GM18861 (cell line): Measurements from ENCODE around the gene TFAP2E.

Experiments
- ATAC-seq: cut with Tn5 transposase; IDR thresholded peaks from one replicate; pipeline ENCODE4 v1.9.1; 2021; ENCODE audit not compliant: unreplicated experiment

The TFAP2E gene

DNA sequence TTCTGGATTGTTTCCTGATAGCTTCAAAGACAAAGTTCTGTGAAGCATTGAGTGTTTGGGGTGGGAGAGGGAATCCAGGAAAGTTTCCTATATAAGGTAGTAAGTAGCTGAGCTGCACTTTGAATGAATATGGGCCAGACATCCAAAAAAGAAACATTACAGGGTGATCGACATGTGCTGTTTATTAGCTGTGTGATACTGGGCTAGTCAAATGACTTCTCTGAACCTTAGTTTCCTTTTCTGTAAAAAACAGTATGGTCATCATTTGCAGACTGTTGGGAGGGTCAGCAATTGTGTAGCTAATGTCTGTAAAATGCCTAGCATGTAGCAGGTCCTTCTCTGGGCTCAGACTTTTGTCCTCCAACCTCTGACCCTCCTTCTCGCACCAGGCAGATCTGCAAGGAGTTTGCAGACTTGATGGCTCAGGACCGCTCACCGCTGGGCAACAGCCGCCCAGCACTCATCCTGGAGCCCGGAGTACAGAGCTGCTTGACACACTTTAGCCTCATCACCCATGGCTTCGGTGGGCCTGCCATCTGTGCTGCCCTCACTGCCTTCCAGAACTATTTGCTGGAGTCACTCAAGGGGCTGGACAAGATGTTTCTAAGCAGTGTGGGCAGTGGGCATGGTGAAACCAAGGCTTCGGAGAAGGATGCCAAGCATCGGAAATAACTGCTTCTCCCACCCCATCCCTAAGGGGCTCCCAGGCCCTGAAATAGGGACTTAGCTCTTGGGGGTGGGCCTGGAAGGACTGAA, 21.1 kb downstream of the TFAP2E start:
- ATAC-seq: no peak

DNA sequence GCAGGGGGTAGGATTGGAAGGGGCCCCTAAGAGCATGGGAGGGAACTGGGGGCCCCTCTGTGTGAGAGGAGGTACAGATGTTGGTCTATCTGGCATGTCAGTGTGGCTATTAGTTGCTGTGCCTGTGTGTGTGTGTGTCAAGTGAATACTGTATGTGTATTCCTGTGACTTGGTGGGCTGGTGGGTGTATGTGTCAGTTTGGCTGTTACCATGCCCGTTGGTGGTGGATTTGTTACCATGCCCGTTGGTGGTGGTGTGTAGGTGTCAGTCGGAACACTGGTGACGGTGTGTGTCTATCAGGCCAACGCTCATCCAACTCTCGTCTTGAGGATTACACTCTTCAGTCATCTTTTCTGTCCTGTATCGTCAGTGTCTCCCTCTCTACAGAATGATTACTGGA, 22.6 kb downstream of the TFAP2E start:
- ATAC-seq: no peak

- ATAC-seq: no peak
Observed at GRCh38 chr1:35597870-35598269, 24.8 kb downstream of the TFAP2E start.

DNA sequence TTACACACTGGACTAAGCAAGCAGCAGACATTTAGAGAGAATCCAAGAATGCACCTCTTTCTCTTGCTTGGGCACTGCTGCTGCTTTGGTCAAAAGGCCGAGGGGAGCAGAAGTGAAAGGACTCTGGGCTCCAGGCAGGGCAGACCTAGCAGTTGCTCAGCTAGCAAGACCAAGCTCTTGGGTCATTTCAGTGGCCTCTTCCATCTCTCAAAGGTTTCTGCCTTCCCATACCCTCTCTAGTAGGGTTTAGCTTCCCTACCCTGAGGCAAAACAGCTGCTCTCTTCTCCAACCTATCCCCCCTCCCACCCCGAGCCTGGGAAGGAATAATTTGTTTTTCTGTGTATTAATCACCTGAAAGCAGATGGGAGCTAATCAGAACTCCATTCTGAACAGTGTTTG, 25.8 kb downstream of the TFAP2E start:
- ATAC-seq: no peak

DNA sequence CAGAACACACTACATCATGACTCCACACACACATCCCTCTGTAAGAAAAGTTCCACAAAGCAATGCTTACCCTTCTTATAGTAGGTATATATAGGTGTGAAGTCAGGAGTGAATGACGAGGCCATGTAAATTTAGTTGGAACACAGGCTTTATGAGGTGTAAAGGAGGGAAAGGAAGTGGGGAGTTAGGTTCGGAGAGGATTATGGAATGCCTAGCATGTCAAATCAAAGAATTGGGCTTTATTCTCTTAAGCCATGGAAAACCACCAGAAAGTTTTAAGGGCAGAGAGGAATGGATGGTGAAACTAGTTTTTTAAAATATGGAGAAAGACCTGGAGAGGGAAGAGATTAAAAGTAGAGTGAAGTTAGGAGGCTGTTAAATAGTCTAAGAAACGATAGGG, 26.3 kb downstream of the TFAP2E start:
- no peak for ATAC-seq

- ATAC-seq: no peak
Observed at GRCh38 chr1:35600593-35600992, 27.5 kb downstream of the TFAP2E start.

DNA sequence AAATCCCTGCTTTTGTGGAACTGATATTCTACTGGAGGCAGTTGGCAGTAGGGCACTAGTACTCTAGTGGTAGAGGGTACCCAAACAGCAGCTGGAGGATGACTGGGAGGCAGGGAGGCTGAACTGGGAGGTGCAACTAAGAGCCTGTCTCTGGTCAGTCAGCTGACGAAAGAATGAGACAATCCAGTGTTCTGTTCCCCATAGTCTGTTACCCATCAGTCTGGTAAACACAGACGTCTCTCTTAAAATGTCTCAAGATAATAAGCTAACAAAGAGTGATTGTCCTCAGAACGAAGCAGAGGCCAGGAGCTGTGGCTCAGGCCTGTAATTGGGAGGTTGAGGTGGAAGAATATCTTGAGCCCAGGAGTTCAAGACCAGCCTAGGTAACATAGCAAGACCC, 30.4 kb downstream of the TFAP2E start:
- no peak for ATAC-seq

DNA sequence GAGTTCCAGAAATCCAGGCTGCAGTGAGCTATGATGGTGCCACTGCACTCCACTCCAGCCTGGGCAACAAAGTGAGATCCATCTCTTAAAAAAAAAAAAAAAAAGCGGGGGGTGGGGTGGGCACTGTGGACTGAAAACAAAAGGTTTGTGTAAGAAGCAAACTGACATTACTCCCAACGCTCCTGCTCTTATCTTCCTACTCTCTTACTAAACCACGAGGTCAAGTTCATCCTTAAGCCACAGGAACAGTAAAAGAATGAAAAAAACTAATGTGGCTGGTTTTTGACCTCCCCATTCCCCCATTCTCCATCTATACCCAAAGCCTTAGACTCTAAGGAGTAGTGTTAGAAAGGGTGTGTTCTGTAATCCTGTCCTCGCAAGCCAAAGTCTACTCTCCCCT, 30.8 kb downstream of the TFAP2E start:
- ATAC-seq: no peak

DNA sequence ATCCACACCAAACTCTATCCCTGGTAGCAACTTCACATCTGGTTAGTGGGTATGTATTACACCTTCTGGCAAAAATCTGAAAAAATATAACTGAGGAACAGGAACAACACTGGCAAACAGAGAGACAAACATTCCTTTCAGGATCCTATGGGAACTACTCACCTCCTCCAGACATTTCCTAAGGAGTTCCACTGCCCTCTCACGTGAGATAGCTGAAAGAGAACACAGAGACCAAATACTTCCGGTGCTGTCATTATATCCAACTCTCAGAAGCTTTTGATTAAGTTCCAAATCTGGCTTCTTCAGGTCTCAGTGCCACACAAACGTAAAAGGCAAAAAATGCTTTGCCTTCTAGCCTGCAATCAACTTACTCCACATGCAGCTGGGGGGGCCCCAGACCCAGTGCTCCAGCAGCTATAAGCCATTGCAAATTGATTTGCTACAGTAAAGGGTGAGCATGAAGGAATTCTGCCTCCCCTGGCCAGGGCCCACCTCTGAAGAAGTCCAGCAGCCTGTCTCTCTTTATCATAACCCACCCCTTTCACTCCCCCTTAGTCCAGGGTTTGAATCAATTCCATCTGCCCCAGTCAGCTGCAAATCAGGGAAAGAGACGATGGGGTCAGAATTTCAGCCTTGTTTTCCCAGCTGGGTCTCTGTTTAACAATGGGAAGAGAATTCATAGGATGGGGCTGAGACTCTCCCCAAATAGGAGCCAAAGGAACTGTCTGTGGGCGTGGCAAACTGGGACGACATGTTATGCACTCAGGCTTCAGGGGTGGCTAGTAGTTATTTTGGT, 32.2 kb downstream of the TFAP2E start:
- ATAC-seq: no peak

GRCh38 chr1:35605867-35606182, 32.7 kb downstream of the TFAP2E start:
- no peak for ATAC-seq

DNA sequence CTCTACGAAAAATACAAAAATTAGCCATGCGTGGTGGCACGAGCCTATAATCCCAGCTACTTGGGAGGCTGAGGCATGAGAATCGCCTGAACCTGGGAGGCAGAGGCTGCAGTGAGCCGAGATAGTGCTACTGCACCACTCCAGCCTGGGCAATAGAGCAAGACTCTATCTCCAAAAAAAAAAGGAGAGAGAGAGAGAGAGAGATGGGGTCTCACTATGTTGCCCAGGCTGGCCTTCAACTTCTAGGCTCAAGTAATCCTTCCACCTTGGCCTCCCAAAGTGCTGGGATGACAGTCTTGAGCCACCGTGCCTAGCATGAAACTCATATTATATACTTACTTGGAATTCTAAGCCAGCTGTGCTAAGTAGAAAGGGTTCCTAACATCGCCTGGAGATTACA, 38.5 kb downstream of the TFAP2E start:
- no peak for ATAC-seq

- ATAC-seq: no peak
Observed at GRCh38 chr1:35615440-35615839, 42.3 kb downstream of the TFAP2E start.

GRCh38 chr1:35619237-35620121, 46.4 kb downstream of the TFAP2E start:
- no peak for ATAC-seq

DNA sequence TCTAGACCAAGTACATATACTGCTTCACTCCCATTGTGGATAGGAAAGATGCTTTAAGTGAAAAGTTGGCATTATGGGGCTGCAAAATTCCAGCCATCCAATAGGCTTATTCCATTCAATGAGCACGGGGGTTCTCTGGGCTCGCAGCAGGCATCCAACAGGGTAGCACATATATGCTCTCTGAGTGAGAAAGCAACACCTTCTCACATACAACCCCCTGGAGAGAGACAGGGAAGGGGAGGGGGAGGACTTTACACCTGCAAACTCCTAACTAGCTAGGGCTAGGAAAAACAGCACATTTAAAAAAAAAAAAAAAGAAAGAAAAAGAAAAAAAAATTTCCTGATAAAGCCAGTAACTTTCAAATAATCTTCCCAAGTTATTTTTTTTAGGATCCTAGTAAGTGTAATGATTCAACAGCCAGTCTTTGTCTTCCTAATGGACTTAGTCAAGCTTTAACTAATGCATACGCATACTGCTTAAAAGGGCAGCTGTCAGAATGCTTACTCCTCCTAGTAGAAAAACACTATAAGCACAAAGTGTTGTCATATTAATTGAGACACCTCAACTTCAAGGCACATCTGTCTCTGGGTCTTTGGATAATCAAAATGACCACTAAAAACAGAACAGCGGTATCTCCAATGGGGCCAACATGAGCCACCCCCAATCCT, 49.5 kb downstream of the TFAP2E start:
- no peak for ATAC-seq

GRCh38 chr1:35623832-35624231, 50.7 kb downstream of the TFAP2E start:
- no peak for ATAC-seq

GRCh38 chr1:35629051-35629450, 55.9 kb downstream of the TFAP2E start:
- ATAC-seq: no peak

- ATAC-seq: no peak
Observed at GRCh38 chr1:35631396-35631795, 58.3 kb downstream of the TFAP2E start.

GRCh38 chr1:35633547-35633946, 60.4 kb downstream of the TFAP2E start:
- no peak for ATAC-seq

DNA sequence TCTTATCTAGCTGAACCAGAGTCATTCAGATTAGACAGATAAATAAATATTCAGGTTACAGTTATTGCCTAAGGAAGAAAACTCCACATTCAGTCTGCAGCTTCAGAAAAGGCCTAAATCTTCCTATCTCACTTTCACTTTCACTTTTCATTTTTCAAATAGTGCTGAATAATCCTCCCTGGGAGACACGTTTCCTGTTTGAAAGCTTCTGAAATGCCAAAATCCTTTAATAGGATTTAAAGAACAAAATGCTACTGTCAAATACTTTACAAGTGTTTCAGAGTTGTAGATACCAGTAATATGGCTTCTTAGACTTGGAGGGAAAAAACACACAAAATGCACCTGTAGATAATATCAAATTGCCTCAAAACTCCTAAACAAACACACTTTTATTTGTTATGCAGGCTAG, 64.3 kb downstream of the TFAP2E start:
- ATAC-seq: no peak

GRCh38 chr1:35640380-35641232, 67.5 kb downstream of the TFAP2E start:
- ATAC-seq: no peak
